Stimulated activated CD4-positive, alpha-beta T cell treated with anti-CD3 and anti-CD28 coated beads, Interleukin-15, amount 100 ng/mL, for 48 hours (primary cell): ENCODE data around the gene CRY1.
"Not testable (repeated sequence)": the region's sequence is repeated elsewhere in the genome, so short reads cannot be mapped to it uniquely, and the experiment has no call there.

Experiments used
- DNase-seq, 2 donors: peaks; one replicate each; pipeline ENCODE4 v3.0.0-alpha.2; 2020; ENCODE audit warnings: low read depth in 2 of 2

CRY1 gene

DNA sequence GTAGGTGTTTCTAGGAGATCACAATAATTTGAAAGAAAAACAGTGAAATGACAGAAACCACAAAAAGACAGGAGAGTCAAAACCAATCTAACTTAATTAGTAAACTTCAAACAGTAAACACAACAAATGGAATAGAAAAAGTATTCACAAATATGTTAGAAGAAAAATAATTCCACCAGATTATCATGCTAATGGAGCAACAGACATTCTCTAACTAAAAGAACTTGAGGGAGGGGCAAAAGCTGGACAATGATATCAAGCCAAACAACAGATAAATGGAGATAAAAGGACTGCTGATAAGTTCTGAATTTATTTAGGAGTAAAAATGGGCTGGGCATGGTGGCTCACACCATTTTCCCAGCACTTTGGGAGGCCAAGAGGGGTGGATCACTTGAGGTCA, 28.7 kb downstream of the CRY1 start:
- no peak for DNase-seq

GRCh38 chr12:107064243-107064642, 29.1 kb downstream of the CRY1 start:
- no peak for DNase-seq

DNA sequence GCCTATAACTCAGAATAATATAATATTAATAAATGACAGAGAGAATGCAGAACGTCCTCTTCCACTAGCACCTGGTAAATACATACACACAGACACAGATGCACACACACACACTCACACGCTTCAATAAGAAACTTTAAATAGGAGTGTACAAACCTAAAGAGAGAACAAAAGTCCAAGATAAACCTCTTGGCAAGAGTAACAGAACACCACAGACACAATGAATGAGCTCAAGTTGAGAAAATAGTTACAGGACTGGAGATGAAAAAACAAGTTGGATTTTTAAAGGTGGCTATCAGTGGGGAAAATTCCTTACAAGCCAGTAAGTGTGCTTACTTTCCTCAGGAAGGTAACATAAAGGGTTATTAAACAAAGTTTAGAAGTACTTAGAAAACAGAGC, 35.2 kb downstream of the CRY1 start:
- DNase-seq = no peak

DNA sequence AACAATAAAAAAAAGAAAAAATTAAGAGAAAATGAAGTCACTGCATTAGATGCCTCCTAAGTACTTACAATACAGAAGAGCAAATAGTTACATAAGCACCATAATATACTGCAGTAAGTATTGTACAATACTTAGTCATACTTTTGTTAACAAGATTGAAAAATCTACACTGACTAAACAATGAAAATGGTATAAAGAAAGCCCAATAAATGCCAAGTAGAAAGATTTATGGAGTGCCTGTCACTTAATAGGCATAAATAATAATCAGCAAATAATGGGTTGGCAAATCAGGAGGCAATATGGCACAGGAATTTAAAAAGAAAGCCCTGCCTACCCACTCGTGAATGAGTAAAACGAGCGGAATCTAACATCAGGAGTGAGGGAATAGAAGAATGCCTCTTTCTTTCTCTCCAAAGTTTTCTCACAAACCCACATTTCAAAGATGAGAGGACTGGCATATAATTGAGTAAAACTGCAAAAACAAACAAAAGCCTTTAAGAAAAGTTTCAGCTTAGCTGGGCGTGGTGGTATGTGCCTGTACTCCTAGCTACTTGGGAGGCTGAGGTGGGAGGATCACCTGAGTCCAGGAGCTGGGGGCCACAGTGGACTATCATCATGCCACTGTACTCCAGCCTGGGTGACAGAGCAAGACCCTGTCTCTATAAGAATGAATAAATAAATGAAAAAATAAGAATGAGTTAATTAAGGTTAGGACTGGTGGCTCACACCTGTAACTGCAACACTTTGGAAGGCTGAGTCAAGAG, 36.1 kb downstream of the CRY1 start:
- no peak for DNase-seq

- DNase-seq = no peak
Observed at GRCh38 chr12:107053709-107054108, 39.6 kb downstream of the CRY1 start.

DNA sequence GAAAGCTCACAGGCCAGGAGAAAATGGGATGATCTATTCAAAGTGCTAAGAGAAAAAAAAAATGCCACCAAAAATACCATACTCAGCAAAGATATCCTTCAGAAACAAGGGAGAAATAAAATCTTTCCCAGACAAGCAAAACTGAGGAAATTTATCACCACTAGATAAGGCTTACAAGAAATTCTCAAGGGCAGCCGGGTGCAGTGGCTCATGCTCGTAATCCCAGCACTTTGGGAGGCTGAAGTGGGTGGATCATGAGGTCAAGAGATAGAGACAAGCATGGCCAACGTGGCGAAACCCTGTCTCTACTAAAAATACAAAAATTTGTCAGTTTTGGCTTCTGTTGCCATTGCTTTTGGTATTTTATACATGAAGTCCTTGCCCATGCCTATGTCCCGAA, 48.2 kb downstream of the CRY1 start:
- DNase-seq = no peak

DNA sequence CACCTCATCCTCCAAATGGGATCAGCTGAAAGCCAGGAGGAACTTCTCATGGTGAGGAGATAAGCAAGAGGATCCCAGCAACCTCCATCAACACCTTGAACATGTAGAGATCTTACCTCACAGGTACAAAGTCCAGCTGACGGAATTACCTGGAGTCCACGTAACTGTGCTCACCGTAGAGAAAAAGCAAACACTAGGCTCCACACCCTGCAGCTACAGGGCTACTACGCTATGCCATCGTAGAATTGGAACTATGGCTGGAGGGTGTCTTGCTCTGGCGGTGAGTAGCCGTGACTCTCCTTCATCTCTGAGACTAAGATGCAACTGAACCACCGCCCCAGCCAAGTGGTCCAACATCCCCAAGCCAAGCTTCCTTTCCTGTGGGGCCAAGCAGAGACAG, 50.5 kb downstream of the CRY1 start:
- no peak for DNase-seq

DNA sequence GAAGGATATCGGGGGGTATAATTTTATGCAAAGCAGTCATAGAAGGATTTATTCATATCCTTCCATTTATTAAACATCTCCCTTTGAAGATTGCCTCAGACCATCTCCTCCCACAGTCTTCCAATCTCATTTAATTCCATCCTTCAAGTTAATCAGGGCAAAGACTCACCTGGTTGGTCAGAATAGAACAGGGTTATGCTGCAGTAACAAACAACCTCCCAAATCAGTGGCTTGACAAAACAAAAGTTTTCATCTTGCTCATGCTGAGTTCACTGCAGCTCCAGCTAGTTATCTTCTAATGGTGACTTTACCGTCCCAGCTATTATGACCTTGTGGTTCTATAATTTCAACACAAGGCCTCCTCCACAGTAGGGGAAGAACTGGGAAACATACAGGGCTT, 57.6 kb downstream of the CRY1 start:
- DNase-seq = no peak

DNA sequence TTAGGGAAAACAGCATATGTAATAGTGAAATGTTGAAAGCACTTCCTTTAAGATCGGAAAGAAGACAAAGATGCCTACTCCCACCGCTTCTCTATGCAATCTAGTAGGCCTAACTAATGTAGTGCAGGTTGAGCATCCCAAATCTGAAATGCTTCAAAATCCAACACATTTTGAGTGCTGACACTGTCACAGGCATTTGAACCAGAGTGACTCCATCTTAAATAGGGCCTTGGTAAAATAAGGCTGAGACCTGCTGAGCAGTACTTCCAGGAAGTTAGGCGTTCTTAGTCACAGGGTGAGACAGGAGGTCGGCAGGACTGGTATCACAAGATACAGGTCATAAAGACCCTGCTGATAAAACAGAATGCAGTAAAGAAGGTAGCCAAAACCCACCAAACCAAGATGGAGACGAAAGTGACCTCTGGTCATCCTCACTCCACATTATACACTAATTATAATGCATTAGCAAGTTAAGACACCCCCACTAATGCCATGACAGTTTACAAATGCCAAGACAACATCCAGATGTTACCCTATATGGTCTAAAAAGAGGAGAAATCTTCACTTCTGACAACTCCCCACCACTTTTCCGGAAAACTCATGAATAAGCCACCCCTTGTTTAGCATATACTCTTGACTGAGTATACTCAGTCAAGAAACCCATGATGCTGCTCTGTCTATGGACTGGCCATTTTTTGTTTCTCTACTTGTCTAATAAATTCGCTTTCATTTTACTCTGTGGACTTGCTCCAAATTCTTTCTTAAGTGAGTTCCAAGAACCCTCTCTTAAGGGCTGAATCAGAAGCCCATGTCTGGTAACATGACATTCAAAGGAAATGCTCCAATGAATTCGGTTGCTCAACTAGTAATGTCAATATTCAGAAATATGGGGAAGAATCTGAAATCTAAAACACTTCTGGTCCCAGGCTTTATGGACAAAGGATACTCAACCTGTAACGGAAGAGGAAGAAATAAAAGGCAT, 59.3 kb downstream of the CRY1 start:
- DNase-seq = no peak

DNA sequence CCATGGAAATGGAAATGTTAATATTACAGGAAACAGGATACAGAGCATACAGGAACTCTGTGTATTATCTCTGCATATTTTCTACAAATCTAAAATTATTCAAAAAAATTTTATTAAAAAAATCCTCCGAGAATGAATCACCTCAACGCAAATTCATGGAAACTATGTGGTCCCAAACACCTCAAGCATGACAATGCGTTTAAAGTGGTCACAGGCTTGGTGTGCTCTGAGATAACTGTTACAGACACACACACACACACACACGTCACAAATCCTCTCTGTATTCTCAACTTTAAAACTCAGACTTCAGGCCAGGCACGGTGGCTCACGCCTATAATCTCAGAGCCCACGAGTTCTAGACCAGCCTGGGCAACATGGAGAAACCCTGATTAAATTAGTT, 61.1 kb downstream of the CRY1 start:
- DNase-seq = no peak

DNA sequence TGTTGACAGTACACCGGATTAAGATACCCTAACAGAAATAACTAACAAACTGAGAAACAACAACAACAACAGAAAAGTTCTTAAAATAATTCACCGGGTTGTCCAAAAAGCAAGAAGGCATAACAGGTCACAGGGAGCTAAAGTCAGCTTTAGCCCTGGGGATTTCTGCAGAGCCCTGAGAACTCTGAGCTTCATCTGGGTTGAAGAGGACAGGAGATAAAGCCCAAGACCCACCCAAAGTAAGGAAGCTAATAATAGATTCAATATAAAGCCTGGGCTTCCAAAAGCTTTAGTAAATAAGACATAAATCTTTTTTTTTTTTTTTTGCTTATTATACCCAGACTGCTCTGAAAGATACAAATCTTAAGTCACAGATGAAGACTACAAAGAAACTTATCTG, 62.3 kb downstream of the CRY1 start:
- DNase-seq = no peak

DNA sequence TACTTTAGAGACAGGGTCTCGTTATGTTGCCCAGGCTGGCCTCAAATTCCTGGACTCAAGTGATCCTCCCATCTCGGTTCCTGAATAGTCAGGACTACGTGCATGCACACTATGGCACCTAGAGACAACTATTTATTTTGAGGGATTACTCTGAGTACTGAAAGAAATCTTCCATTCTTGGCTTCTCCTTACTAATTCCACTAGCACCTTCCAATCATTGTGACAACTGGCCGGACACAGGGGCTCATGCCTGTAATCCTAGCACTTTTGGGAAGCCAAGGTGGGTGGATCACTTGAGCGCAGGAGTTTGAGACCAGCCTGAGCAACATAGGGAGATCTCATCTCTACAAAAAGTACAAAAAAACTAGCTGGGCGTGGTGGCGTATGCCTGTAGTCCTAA, 64.3 kb downstream of the CRY1 start:
- no peak for DNase-seq

DNA sequence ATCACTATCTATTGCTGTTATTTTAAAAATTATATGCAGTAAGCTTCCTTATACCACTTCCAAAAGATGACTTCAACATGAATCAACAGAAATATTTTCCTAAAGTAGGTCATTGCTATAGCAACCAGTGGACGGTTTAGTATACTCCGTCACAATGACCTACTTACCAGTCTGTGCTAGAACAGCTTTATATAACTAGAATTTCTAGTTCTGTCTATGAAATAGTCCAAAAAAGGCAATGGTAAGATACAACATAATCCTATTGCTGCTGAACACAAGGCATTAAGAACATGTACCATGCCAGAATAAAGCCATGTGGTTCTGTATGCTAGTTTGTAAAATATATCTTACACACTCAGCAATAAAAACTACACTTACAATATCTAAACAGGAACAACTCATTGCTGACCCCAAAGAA, 65.7 kb downstream of the CRY1 start:
- no peak for DNase-seq

- DNase-seq = no peak
Observed at GRCh38 chr12:107026806-107027635, 66.3 kb downstream of the CRY1 start.

DNA sequence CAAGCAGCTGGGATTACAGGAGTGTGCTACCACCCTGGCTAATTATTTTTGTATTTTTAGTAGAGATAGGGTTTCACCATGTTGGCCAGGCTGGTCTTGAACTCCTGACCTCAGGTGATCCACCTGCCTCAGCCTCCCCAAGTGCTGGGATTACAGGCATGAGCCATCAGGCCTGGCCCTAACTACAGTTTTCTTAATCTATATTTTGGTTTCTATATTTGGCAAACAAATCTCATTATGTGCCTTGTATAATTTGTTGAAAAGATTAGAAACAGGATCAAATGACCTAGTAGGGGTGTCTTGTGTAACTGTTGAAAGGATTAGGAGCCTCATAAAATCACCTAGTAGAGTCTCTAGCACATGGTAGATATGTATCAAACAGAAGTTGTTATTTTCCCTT, 67.0 kb downstream of the CRY1 start:
- not testable (repeated sequence) for DNase-seq

- no peak for DNase-seq
Observed at GRCh38 chr12:107025671-107026070, 67.7 kb downstream of the CRY1 start.

DNA sequence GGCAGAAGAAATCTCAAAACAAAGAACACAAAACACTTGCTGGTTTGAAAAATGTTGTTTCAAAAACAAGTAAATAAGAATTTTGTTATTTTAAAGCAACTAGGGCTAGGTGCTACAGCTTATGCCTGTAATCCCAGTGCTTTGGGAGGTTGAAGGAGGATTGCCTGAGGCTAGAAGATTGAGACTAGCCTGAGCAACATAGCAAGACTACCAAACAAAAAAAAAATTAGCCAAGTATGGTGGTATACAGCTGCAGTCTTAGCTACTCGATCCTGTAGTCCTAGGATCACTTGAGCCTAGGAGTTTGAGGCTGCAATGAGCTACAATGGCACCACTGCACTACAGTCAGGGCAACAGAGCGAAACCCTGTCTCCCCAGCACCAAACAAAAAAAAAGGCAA, 73.8 kb downstream of the CRY1 start:
- no peak for DNase-seq

DNA sequence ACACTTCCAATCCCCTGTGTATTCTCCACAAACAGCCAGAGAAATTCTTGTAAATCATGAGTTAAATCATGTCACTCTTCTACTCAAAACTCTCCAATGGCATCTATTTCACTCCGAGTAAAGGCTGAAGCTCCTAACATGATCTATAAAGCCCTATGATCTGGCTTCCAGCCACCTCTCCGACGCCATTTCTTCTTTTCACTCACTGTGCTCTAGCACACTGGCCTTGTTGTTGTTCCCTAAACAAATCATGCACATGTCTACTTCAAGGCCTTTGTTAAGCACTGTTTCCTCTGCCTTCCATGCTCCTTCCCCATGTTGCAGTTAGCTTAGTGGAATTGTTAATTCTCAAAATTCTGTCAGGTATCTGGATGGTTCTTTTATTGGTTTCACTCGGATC, 76.3 kb downstream of the CRY1 start:
- no peak for DNase-seq

DNA sequence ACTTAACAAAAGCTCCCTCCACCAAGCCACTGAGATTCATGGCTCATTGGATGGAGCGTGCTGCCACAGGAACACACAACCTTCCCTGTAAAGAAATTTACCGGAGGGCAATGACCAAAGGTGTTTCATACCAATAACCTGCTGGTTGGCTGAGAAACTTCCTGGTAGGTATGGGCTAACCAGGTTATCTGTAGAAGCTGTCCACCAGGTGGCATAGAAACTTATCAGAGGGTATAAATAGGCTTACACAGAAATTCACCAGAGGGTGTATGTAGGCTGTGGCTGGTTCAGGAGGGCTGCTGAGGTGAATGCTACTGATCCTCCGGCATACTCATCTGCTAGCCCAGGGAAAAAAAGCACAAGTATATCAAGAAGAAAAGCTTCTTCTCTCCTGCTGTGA, 79.3 kb downstream of the CRY1 start:
- DNase-seq = no peak

GRCh38 chr12:107012736-107013425, 80.5 kb downstream of the CRY1 start:
- no peak for DNase-seq

DNA sequence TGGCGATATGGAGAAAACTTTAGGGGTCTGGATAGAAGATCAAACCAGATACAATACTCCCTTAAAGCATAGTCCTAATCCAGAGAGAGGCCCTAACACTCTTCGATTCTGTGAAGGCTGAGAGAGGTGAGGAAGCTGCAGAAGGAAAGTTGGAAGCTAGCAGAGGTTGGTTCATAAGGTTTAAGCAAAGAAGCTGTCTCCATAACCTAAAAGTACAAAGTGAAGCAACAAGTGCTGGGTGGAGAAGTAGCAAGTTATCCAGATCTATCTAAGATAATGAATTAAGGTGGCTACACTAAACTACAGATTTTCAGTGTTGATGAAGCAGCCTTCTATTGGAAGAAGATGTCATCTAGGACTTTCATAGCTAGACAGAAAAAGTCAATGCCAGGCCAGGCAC, 81.8 kb downstream of the CRY1 start:
- DNase-seq = no peak

GRCh38 chr12:107007411-107007810, 85.9 kb downstream of the CRY1 start:
- DNase-seq = no peak
